Measurements from ENCODE around the gene ZMYND8. TPM values are rescaled to one million over a fixed set of nuclear protein-coding genes. Genes with fewer than 3 reads are reported as not detected.

The ZMYND8 gene
- total and polyA plus RNA-seq, 2 donors (not counting 1 experiment from before 2014, with no cell fraction given), result 12.6 to 13.0 TPM

GRCh38 chr20:47283411-47283810, 73.1 kb downstream of the ZMYND8 start:
- no peak overlapping the region for H3K27ac ChIP-seq (ENCODE audit: insufficient read depth, low read length)
- H3K4me2 ChIP-seq (ENCODE audit: extremely low read depth, insufficient read depth, low read length), result no peak overlapping the region
- no peak overlapping the region for H2AFZ ChIP-seq (ENCODE audit: low read length)
- DNase-seq (ENCODE audit: low read depth in 2 of 2), result peak in 1 of 2 donors; percentile 68
- H3K4me1 ChIP-seq (ENCODE audit: control insufficient read depth, extremely low read depth, insufficient read depth, low read length), result no peaks in the 10 kb centered on the region
- no peak overlapping the region for H3K9ac ChIP-seq (ENCODE audit: insufficient read depth, low read length)
- no peaks in the 10 kb centered on the region for H3K79me2 ChIP-seq (ENCODE audit: control insufficient read depth, insufficient read depth, low read length)
- H4K20me1 ChIP-seq (ENCODE audit: control insufficient read depth, extremely low read depth, insufficient read depth, low read length), result no peaks in the 10 kb centered on the region
- H3K36me3 ChIP-seq (ENCODE audit: control insufficient read depth, insufficient read depth, low read length), result peaks cover 12% of the 10 kb centered on the region
- no peaks in the 10 kb centered on the region for H3K9me3 ChIP-seq (ENCODE audit: control insufficient read depth, insufficient read depth, low read depth, low read length)
- no peak overlapping the region for H3K4me3 ChIP-seq (replicated peaks in 1 of 4; ENCODE audit: control extremely low read depth in 1 of 4, insufficient read depth in 1 of 4, low read depth in 3 of 4, low read length in 4 of 4)
- TF ChIP-seq, protein P1, sequence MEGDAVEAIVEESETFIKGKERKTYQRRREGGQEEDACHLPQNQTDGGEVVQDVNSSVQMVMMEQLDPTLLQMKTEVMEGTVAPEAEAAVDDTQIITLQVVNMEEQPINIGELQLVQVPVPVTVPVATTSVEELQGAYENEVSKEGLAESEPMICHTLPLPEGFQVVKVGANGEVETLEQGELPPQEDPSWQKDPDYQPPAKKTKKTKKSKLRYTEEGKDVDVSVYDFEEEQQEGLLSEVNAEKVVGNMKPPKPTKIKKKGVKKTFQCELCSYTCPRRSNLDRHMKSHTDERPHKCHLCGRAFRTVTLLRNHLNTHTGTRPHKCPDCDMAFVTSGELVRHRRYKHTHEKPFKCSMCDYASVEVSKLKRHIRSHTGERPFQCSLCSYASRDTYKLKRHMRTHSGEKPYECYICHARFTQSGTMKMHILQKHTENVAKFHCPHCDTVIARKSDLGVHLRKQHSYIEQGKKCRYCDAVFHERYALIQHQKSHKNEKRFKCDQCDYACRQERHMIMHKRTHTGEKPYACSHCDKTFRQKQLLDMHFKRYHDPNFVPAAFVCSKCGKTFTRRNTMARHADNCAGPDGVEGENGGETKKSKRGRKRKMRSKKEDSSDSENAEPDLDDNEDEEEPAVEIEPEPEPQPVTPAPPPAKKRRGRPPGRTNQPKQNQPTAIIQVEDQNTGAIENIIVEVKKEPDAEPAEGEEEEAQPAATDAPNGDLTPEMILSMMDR (conservative IDR thresholded peaks at IDR 0.05 in 1 of 2, IDR thresholded peaks at IDR 0.05 in 1 of 2; ENCODE audit: low read depth in 1 of 2, low read length in 2 of 2), result no peak
- no peak for TF ChIP-seq EZH2 (IDR thresholded peaks at IDR 0.05; ENCODE audit: low read length, missing control alignments)
- no peaks in the 10 kb centered on the region for H3K27me3 ChIP-seq (ENCODE audit: control insufficient read depth, insufficient read depth, low read length)

DNA sequence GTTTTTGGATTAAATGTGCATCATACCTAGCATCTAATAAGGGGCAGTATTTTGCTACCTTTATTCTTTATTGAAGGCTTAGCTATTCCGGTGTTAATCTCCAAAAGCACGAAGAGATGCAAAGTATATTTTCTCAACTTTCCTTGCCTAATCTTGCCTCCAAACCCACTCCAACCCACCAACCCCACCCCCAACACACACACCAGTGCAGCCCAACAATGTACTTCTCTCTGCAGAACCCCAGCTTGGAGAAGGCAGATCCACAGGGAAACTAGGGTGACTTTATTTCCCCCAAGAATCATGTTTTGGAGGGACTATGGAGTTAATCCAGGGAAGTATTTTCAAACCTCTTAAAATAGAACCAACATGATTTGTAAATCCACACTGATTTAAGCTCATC, 73.6 kb downstream of the ZMYND8 start:
- H3K9me3 ChIP-seq (ENCODE audit: control insufficient read depth, insufficient read depth, low read depth, low read length), result no peaks in the 10 kb centered on the region
- no peak overlapping the region for H3K9ac ChIP-seq (ENCODE audit: insufficient read depth, low read length)
- H3K4me3 ChIP-seq (replicated peaks in 1 of 4; ENCODE audit: control extremely low read depth in 1 of 4, insufficient read depth in 1 of 4, low read depth in 3 of 4, low read length in 4 of 4), result no peak overlapping the region
- peaks cover 12% of the 10 kb centered on the region for H3K36me3 ChIP-seq (ENCODE audit: control insufficient read depth, insufficient read depth, low read length)
- DNase-seq (ENCODE audit: low read depth in 2 of 2), result no peak
- no peaks in the 10 kb centered on the region for H3K4me1 ChIP-seq (ENCODE audit: control insufficient read depth, extremely low read depth, insufficient read depth, low read length)
- no peaks in the 10 kb centered on the region for H3K79me2 ChIP-seq (ENCODE audit: control insufficient read depth, insufficient read depth, low read length)
- H3K4me2 ChIP-seq (ENCODE audit: extremely low read depth, insufficient read depth, low read length), result no peak overlapping the region
- H3K27me3 ChIP-seq (ENCODE audit: control insufficient read depth, insufficient read depth, low read length), result no peaks in the 10 kb centered on the region
- H2AFZ ChIP-seq (ENCODE audit: low read length), result no peak overlapping the region
- no peaks in the 10 kb centered on the region for H4K20me1 ChIP-seq (ENCODE audit: control insufficient read depth, extremely low read depth, insufficient read depth, low read length)
- H3K27ac ChIP-seq (ENCODE audit: insufficient read depth, low read length), result no peak overlapping the region
- no peak for TF ChIP-seq EZH2 (IDR thresholded peaks at IDR 0.05; ENCODE audit: low read length, missing control alignments)
- TF ChIP-seq, protein P1 (conservative IDR thresholded peaks at IDR 0.05 in 1 of 2, IDR thresholded peaks at IDR 0.05 in 1 of 2; ENCODE audit: low read depth in 1 of 2, low read length in 2 of 2), result no peak

- Histone ChIP-seq H3K79me2 (ENCODE audit: control insufficient read depth, insufficient read depth, low read length) (no peaks in the 10 kb centered on the region), H3K4me3 (replicated peaks in 1 of 4; ENCODE audit: control extremely low read depth in 1 of 4, insufficient read depth in 1 of 4, low read depth in 3 of 4, low read length in 4 of 4) (no peak overlapping the region), H4K20me1 (ENCODE audit: control insufficient read depth, extremely low read depth, insufficient read depth, low read length) (no peaks in the 10 kb centered on the region), H3K4me1 (ENCODE audit: control insufficient read depth, extremely low read depth, insufficient read depth, low read length) (peaks cover 7% of the 10 kb centered on the region), H3K27ac (ENCODE audit: insufficient read depth, low read length) (no peak overlapping the region), H3K4me2 (ENCODE audit: extremely low read depth, insufficient read depth, low read length) (no peak overlapping the region), H3K27me3 (ENCODE audit: control insufficient read depth, insufficient read depth, low read length) (no peaks in the 10 kb centered on the region), H3K36me3 (ENCODE audit: control insufficient read depth, insufficient read depth, low read length) (peaks cover 13% of the 10 kb centered on the region), H3K9me3 (ENCODE audit: control insufficient read depth, insufficient read depth, low read depth, low read length) (no peaks in the 10 kb centered on the region), H3K9ac (ENCODE audit: insufficient read depth, low read length) (no peak overlapping the region), H2AFZ (ENCODE audit: low read length) (no peak overlapping the region)
- DNase-seq (ENCODE audit: low read depth in 2 of 2), result no peak
- TF ChIP-seq, protein P1 (conservative IDR thresholded peaks at IDR 0.05 in 1 of 2, IDR thresholded peaks at IDR 0.05 in 1 of 2; ENCODE audit: low read depth in 1 of 2, low read length in 2 of 2), result no peak
- TF ChIP-seq EZH2 (IDR thresholded peaks at IDR 0.05; ENCODE audit: low read length, missing control alignments), result no peak
Measured at GRCh38 chr20:47281376-47281775, 75.1 kb downstream of the ZMYND8 start.
